COLO668 (cell line): Measurements from ENCODE around the gene SNX3.
"Not testable (repeated sequence)": the region's sequence is repeated elsewhere in the genome, so short reads cannot be mapped to it uniquely, and the experiment has no call there.

Experiments used
- DNase-seq: peaks from one replicate; lab custom pipeline; 2025; ENCODE audit not compliant: unreplicated experiment; lab: John Stamatoyannopoulos, UW

SNX3 gene

GRCh38 chr6:108260809-108261569 lies at the start of gene SNX3:
Gene SNX3 (minus strand): TSS chr6:108261040. CDS start chr6:108260921, 119 bp downstream.
- peak; percentile 91 for DNase-seq

GRCh38 chr6:108309844-108310243 lies 49.0 kb upstream of the SNX3 start:
- DNase-seq: no peak

- DNase-seq: not testable (repeated sequence)
Measured at GRCh38 chr6:108308641-108309040, 47.8 kb upstream of the SNX3 start.

- no peak for DNase-seq
Measured at GRCh38 chr6:108304646-108305045, 43.8 kb upstream of the SNX3 start.

GRCh38 chr6:108302386-108302785 lies 41.5 kb upstream of the SNX3 start:
- DNase-seq: no peak

GRCh38 chr6:108295676-108296075 lies 34.8 kb upstream of the SNX3 start:
- no peak for DNase-seq

GRCh38 chr6:108294727-108295625 lies 34.1 kb upstream of the SNX3 start, which contains the start of gene AFG1L:
Gene AFG1L (plus strand): TSS chr6:108295054. CDS start chr6:108295080, 26 bp downstream.
- peak; percentile 74 for DNase-seq

- no peak for DNase-seq
Measured at GRCh38 chr6:108294297-108294726, 33.5 kb upstream of the SNX3 start.

- no peak for DNase-seq
Measured at GRCh38 chr6:108293527-108294296, 32.9 kb upstream of the SNX3 start.

- not testable (repeated sequence) for DNase-seq
Measured at GRCh38 chr6:108292561-108292960, 31.7 kb upstream of the SNX3 start.

- no peak for DNase-seq
Measured at GRCh38 chr6:108291091-108291490, 30.3 kb upstream of the SNX3 start.

- DNase-seq: no peak
Measured at GRCh38 chr6:108288742-108289141, 27.9 kb upstream of the SNX3 start.

GRCh38 chr6:108287373-108287772 lies 26.5 kb upstream of the SNX3 start:
- no peak for DNase-seq

- no peak for DNase-seq
Measured at GRCh38 chr6:108286366-108286765, 25.5 kb upstream of the SNX3 start.

- no peak for DNase-seq
Measured at GRCh38 chr6:108285381-108285780, 24.5 kb upstream of the SNX3 start.

- no peak for DNase-seq
Measured at GRCh38 chr6:108277831-108278230, 17.0 kb upstream of the SNX3 start.

- no peak for DNase-seq
Measured at GRCh38 chr6:108277295-108277694, 16.5 kb upstream of the SNX3 start.

GRCh38 chr6:108275976-108276375 lies 15.1 kb upstream of the SNX3 start:
- no peak for DNase-seq

GRCh38 chr6:108274546-108274945 lies 13.7 kb upstream of the SNX3 start:
- no peak for DNase-seq

- not testable (repeated sequence) for DNase-seq
Measured at GRCh38 chr6:108269955-108270354, 9.1 kb upstream of the SNX3 start.

GRCh38 chr6:108268845-108269244 lies 8.0 kb upstream of the SNX3 start:
- DNase-seq: no peak
